GDM1 (cell line): ENCODE measurements around the gene RMND5B.
"Not testable (repeated sequence)": the region's sequence is repeated elsewhere in the genome, so short reads cannot be mapped to it uniquely, and the experiment has no call there.

Source experiments
- DNase-seq: peaks from one replicate; lab custom pipeline; 2025; lab: John Stamatoyannopoulos, UW

Gene RMND5B

GRCh38 chr5:178114325-178115135, 16.3 kb upstream of the RMND5B start:
- no peak for DNase-seq

- no peak for DNase-seq
Observed at GRCh38 chr5:178115136-178115813, 15.5 kb upstream of the RMND5B start.

- DNase-seq = no peak
Observed at GRCh38 chr5:178115814-178116142, 15.0 kb upstream of the RMND5B start.

GRCh38 chr5:178116143-178116885, 14.5 kb upstream of the RMND5B start:
- DNase-seq = no peak

GRCh38 chr5:178117923-178118701, 12.7 kb upstream of the RMND5B start:
- DNase-seq = no peak

- DNase-seq = no peak
Observed at GRCh38 chr5:178119915-178120606, 10.8 kb upstream of the RMND5B start.

GRCh38 chr5:178120607-178121357, 10.0 kb upstream of the RMND5B start:
- DNase-seq = no peak

GRCh38 chr5:178121391-178122276, 9.2 kb upstream of the RMND5B start:
- DNase-seq = no peak

GRCh38 chr5:178122346-178122745, 8.5 kb upstream of the RMND5B start:
- DNase-seq = no peak

GRCh38 chr5:178123094-178123965, 7.5 kb upstream of the RMND5B start:
- DNase-seq = no peak

GRCh38 chr5:178123966-178124925, 6.6 kb upstream of the RMND5B start:
- no peak for DNase-seq

GRCh38 chr5:178125253-178125906, 5.4 kb upstream of the RMND5B start:
- DNase-seq = no peak

GRCh38 chr5:178126556-178126955, 4.3 kb upstream of the RMND5B start:
- DNase-seq = no peak

- DNase-seq = not testable (repeated sequence)
Observed at GRCh38 chr5:178127300-178128009, 3.4 kb upstream of the RMND5B start.

- DNase-seq = no peak
Observed at GRCh38 chr5:178129296-178129695, 1.5 kb upstream of the RMND5B start.

GRCh38 chr5:178130234-178130575, 609 bp upstream of the RMND5B start:
- DNase-seq = not testable (repeated sequence)
